Measurements from ENCODE around the gene ARMC5. TPM values are rescaled to one million over a fixed set of nuclear protein-coding genes. Genes with fewer than 3 reads are reported as not detected.

Gene ARMC5
- total RNA-seq, 6 experiments from 2014 or later, result 7.6 to 11.8 (median 9.3) TPM

DNA sequence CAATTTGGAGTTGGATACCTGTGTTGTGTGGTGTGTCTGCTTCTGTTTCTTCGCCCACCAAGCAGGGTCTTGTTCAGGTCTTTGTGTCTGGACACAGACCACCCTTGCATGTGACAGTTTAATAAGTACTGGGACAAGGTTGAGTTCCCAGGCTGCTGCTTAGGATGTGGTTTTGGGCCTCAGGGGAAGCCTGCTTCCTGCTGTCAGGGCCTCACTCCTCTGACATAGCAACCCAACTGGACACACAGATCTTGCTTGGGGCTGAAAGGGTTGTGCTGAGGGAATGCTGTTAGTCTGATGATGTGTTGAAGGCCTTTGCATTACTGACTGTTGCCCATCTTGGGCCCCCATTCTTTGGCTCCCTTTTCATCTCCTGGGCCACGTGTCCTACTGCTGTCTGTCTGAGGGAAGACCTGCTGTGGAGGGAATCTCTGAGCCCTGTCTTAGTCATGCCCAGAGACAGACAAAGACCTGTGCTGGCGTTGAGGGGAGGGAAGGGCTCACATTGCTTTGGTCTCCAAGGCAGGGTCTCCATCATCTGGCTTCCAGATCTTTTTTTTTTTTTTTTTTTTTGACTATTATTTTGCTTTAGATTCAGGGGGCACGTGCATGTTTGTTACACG is 8.0 kb downstream of the ARMC5 start:
- Mint-ChIP-seq H3K4me3 (no peak overlapping the region), H3K27ac (peak overlapping the region; percentile 40; the same call in 1 of the 2 replicates)

DNA sequence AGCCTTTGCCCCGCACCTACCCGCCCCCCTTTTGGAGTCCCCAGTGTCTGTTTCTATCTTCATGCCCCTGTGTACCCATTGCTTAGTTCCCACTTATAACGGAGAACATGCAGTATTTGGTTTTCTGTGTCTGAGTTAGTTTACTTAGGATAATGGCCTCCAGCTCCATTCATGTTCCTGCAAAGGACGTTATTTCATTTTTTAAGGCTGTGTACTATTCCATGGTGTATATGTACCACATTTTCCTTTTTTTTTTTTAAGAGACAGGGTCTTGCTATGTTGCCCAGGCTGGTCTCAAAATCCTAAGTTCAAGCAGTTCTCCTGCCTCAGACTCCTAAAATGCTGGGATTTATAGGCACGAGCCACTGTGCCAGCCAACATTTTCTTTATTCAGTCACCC is 8.6 kb downstream of the ARMC5 start:
- TF ChIP-seq, protein P1, sequence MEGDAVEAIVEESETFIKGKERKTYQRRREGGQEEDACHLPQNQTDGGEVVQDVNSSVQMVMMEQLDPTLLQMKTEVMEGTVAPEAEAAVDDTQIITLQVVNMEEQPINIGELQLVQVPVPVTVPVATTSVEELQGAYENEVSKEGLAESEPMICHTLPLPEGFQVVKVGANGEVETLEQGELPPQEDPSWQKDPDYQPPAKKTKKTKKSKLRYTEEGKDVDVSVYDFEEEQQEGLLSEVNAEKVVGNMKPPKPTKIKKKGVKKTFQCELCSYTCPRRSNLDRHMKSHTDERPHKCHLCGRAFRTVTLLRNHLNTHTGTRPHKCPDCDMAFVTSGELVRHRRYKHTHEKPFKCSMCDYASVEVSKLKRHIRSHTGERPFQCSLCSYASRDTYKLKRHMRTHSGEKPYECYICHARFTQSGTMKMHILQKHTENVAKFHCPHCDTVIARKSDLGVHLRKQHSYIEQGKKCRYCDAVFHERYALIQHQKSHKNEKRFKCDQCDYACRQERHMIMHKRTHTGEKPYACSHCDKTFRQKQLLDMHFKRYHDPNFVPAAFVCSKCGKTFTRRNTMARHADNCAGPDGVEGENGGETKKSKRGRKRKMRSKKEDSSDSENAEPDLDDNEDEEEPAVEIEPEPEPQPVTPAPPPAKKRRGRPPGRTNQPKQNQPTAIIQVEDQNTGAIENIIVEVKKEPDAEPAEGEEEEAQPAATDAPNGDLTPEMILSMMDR (IDR thresholded peaks at IDR 0.05), result no peak
- Mint-ChIP-seq H3K4me1 (ENCODE audit: low read depth) (peaks cover 19% of the 10 kb centered on the region), H3K27ac (no peak overlapping the region), H3K36me3 (ENCODE audit: low read depth) (peaks cover 17% of the 10 kb centered on the region), H3K4me3 (no peak overlapping the region), H3K27me3 (ENCODE audit: insufficient read depth) (peaks cover 8% of the 10 kb centered on the region), H3K9me3 (peaks cover 8% of the 10 kb centered on the region; the same call in 1 of the 2 replicates)
- DNase-seq, result no peak

More for the DNA sequence above, 8.0 kb downstream of the ARMC5 start:
- Mint-ChIP-seq H3K27me3 (ENCODE audit: insufficient read depth) (peaks cover 7% of the 10 kb centered on the region), H3K4me1 (ENCODE audit: low read depth) (peaks cover 14% of the 10 kb centered on the region), H3K9me3 (peaks cover 2% of the 10 kb centered on the region; the same call in 1 of the 2 replicates), H3K36me3 (ENCODE audit: low read depth) (peaks cover 13% of the 10 kb centered on the region; the same call in 1 of the 2 replicates)
- TF ChIP-seq, protein P1 (IDR thresholded peaks at IDR 0.05), result no peak
- DNase-seq, result no peak

DNA sequence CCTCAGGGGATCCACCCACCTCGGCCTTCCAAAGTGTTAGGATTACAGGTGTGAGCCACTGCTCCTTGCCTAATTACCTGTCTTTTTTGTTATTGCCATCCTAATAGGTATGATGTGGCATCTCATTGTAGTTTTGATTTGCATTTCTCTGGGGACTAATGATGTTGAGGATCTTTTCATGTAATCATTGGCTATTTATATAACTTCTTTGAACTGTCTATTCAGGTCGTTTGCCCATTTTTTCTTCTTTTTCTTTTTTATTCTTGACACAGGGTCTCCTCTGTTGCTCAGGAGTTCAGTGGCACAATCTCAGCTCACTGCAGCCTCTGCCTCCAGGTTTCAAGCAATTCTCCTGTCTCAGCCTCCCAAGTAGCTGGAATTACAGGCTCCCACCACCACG is 11.3 kb downstream of the ARMC5 start:
- Mint-ChIP-seq H3K27ac (peak overlapping the region; percentile 94), H3K27me3 (ENCODE audit: insufficient read depth) (peaks cover 14% of the 10 kb centered on the region), H3K9me3 (peaks cover 11% of the 10 kb centered on the region; the same call in 1 of the 2 replicates), H3K36me3 (ENCODE audit: low read depth) (peaks cover 37% of the 10 kb centered on the region), H3K4me3 (peak overlapping the region; percentile 94), H3K4me1 (ENCODE audit: low read depth) (peaks cover 42% of the 10 kb centered on the region)
- no peak for DNase-seq
- TF ChIP-seq, protein P1 (IDR thresholded peaks at IDR 0.05), result no peak

DNA sequence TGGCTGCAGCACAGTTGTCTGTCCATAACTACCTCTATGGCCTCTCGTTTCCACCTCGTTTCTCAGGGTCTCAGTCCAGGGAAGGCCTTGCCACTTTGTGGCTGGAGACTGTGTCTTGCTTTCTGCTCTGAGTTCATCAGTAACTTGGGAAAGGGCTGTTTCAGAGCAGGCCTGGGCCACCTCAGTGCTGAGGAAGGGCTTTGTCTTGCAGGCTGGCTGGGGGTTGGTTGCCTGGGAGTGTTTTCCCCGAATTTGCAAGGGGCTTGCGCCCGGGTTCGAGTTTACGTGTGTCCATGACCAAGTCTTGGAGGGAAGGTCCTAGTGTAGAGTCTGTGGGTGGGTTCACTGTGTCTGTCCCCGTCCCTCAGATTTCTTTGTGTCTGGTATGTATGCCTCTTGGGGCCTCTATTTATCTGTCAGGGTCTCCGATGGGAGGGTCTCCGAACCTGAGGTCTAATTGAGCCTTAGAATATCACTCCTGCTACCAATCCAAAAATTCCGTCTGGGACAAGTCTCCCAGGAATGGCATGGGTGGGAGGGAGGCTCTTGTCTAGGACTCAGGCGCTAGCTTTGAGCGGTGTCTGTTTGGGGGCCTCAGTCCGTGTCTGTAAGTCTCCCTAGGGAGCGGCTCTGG is 12.1 kb downstream of the ARMC5 start:
- Mint-ChIP-seq H3K36me3 (ENCODE audit: low read depth) (peaks cover 37% of the 10 kb centered on the region), H3K27ac (peak overlapping the region; percentile 94), H3K4me3 (peak overlapping the region; percentile 94), H3K27me3 (ENCODE audit: insufficient read depth) (peaks cover 14% of the 10 kb centered on the region), H3K9me3 (peaks cover 11% of the 10 kb centered on the region; the same call in 1 of the 2 replicates), H3K4me1 (ENCODE audit: low read depth) (peaks cover 42% of the 10 kb centered on the region)
- TF ChIP-seq, protein P1 (IDR thresholded peaks at IDR 0.05), result no peak
- DNase-seq, result no peak

DNA sequence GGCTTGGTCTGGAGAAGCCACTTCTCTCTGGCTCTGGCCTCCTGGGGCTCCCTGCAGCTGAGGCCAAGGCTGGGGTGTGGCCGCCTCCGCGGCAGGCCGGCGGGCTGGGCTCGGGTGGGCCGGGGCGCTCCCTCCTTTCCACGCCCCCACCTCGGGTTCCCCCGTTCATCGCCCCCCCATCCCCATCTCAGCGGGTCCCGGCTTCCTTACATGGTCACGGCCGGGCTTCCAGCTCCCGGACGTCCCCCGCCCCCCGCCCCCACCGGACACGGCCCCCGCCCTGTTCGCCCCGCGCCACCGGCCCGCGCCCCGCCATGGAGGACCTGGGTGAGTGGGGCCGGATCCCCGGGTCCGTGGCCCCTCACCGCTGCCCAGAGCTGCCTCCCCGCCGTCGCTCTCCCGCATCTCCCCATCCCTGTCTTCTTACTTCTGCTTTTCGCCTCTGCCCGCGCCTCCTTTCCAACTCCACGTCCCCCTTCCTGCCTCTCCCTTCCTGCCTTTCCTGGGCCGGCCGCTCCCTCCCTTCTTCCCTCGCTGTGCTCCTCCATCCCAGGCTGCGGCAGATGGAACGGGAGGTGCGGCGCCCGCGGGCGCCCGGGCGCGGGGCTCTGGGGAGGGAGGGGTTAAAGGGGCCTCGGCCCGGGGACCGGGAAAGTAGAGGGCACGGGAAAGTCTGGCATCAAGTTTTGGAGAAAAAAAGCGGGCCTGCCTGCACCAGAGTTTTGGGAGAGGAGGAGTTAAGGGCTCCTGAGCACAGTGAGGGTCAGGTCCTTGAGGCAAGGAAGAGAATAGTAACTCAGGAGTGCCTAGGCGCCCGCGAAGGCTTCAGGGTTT is 12.8 kb downstream of the ARMC5 start, which contains the start of gene TGFB1I1:
TSS of gene TGFB1I1 (plus strand) at position 278 of the 834 bp plus-strand sequence. CDS start at position 315, 37 bp downstream.
- peaks cover 14% of the 10 kb centered on the region for H3K27me3 Mint-ChIP-seq (ENCODE audit: insufficient read depth)
- peaks cover 11% of the 10 kb centered on the region; the same call in 1 of the 2 replicates for H3K9me3 Mint-ChIP-seq
- TF ChIP-seq, protein P1 (IDR thresholded peaks at IDR 0.05), result no peak
- peak within 1 kb of the TSS; percentile 94 for H3K4me3 Mint-ChIP-seq
- H3K4me1 Mint-ChIP-seq (ENCODE audit: low read depth), result peaks cover 42% of the 10 kb centered on the region
- peaks cover 33% of the 10 kb centered on the region for H3K36me3 Mint-ChIP-seq (ENCODE audit: low read depth)
- peak within 1 kb of the TSS; percentile 94 for H3K27ac Mint-ChIP-seq
- peak; percentile 59 for DNase-seq
